Gastrocnemius medialis (tissue), 4 donors: ENCODE data around the gene PCDHB7.
"Not testable (repeated sequence)": the region's sequence is repeated elsewhere in the genome, so short reads cannot be mapped to it uniquely, and the experiment has no call there.

Source experiments
- CTCF ChIP-seq, 5 experiments: fragments of 450-650 bp in 3 of 5; fragments of 200-600 bp in 2 of 5; sonication (generic) in 2 of 5; IDR thresholded peaks in 4 of 5; conservative IDR thresholded peaks in 1 of 5; 1 replicate in 4 of 5; 2 replicates in 1 of 5; pipeline ENCODE4 v1.5.1; 2016 to 2019; ENCODE audit warnings: antibody characterized with exemption in 5 of 5, mild to moderate bottlenecking in 3 of 5, moderate library complexity in 3 of 5
- POLR2A ChIP-seq, 2 donors: fragments of 450-650 bp; IDR thresholded peaks; one replicate each; pipeline ENCODE4 v1.6.1; 2017; ENCODE audit warnings: antibody characterized with exemption in 2 of 2, mild to moderate bottlenecking in 2 of 2, moderate library complexity in 2 of 2

- not testable (repeated sequence) for TF ChIP-seq CTCF (IDR thresholded peaks at IDR 0.05 in 4 of 5, conservative IDR thresholded peaks at IDR 0.05 in 1 of 5); POLR2A (IDR thresholded peaks at IDR 0.05)
Measured at GRCh38 chr5:141184117-141184855, 11.8 kb downstream of the PCDHB7 start.
